Cardiac muscle cell (in vitro differentiated cells and primary cell): ENCODE results near the gene SPACDR. TPM values are rescaled to one million over a fixed set of nuclear protein-coding genes. Genes with fewer than 3 reads are reported as not detected.

Source experiments
- DNase-seq, 2 donors: peaks; one replicate each; pipeline versions ENCODE4 v3.0.0 to v3.0.0-alpha.2; 2010 to 2017; ENCODE audit warnings: low read depth in 1 of 2, low spot score in 1 of 2
- H3K27ac ChIP-seq: fragments of 200-600 bp; sonication (generic); 2 replicates; pipeline ENCODE4 v1.5.1; 2016
- H3K27me3 ChIP-seq: fragments of 200-600 bp; sonication (generic); 2 replicates; pipeline ENCODE4 v1.6.0; 2016; ENCODE audit warnings: control low read depth
- H3K36me3 ChIP-seq: fragments of 200-600 bp; sonication (generic); 2 replicates; pipeline ENCODE4 v1.5.1; 2016; ENCODE audit warnings: control low read depth
- H3K4me1 ChIP-seq: fragments of 200-600 bp; sonication (generic); 2 replicates; pipeline ENCODE4 v1.8.1; 2017; ENCODE audit warnings: low read depth, mild to moderate bottlenecking, mixed run types
- H3K4me3 ChIP-seq: fragments of 200-600 bp; sonication (generic); 2 replicates; pipeline ENCODE4 v1.5.1; 2016; ENCODE audit warnings: mild to moderate bottlenecking
- H3K9me3 ChIP-seq: fragments of 200-600 bp; sonication (generic); 2 replicates; pipeline ENCODE4 v1.5.1; 2017; ENCODE audit warnings: low read depth, mild to moderate bottlenecking, control low read depth
- polyA plus RNA-seq: library from polyadenylated mRNA; unstranded; fragments of >200 nt; fragmentation: Nextera tagmentation; extraction: Ambion mirVana; gene quantifications from 2 replicates; pipeline ENCODE4 v1.2.1, GENCODE V29; 2016
- total RNA-seq: library from RNA; depleted of rRNA; stranded (reverse); fragments of >200 nt; gene quantifications from 2 replicates; pipeline ENCODE4 v1.2.3, GENCODE V29; 2016
- TF ChIP-seq, protein P1 (sequence below): IDR thresholded peaks from 2 replicates; pipeline ENCODE4 v1.5.1; 2012; ENCODE audit warnings: low read depth, mild to moderate bottlenecking, low read length

The SPACDR gene
- total and polyA plus RNA-seq, 2 experiments from 2014 or later: 1.2 to 1.6 TPM

DNA sequence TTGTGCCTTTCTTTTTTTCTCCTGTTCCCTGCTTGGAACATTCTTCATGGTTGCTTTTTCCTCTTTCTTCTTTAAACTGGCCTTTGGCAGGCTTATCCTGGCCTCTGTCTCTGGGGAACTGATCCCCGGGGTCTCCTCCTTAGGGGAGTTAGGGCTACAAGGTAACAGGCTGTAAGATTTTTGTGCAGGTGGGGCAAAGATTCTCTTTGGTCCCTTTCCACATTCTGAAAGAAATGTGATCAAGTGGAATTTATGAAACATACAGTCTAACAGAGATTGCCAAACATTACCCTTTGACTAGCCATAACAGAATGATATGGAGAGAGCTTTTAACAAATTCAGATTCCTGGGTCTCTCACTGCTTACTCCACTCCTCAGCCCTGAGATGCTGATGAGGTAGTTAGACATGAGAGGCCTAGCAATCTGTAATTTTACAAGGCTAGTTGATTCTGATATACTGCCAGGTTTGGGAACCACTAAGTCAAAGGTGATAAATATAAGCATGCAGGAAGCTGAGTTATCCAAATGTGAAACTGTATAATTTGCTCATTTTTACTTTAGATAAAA lies 44.3 kb downstream of the SPACDR start:
- H3K27ac ChIP-seq: no peak overlapping the region
- no peak for DNase-seq
- TF ChIP-seq, protein P1, sequence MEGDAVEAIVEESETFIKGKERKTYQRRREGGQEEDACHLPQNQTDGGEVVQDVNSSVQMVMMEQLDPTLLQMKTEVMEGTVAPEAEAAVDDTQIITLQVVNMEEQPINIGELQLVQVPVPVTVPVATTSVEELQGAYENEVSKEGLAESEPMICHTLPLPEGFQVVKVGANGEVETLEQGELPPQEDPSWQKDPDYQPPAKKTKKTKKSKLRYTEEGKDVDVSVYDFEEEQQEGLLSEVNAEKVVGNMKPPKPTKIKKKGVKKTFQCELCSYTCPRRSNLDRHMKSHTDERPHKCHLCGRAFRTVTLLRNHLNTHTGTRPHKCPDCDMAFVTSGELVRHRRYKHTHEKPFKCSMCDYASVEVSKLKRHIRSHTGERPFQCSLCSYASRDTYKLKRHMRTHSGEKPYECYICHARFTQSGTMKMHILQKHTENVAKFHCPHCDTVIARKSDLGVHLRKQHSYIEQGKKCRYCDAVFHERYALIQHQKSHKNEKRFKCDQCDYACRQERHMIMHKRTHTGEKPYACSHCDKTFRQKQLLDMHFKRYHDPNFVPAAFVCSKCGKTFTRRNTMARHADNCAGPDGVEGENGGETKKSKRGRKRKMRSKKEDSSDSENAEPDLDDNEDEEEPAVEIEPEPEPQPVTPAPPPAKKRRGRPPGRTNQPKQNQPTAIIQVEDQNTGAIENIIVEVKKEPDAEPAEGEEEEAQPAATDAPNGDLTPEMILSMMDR: no peak
- H3K4me3 ChIP-seq: no peak overlapping the region
- no peaks in the 10 kb centered on the region for H3K27me3 ChIP-seq
- no peaks in the 10 kb centered on the region for H3K36me3 ChIP-seq
- H3K4me1 ChIP-seq: no peaks in the 10 kb centered on the region
- H3K9me3 ChIP-seq: no peaks in the 10 kb centered on the region

DNA sequence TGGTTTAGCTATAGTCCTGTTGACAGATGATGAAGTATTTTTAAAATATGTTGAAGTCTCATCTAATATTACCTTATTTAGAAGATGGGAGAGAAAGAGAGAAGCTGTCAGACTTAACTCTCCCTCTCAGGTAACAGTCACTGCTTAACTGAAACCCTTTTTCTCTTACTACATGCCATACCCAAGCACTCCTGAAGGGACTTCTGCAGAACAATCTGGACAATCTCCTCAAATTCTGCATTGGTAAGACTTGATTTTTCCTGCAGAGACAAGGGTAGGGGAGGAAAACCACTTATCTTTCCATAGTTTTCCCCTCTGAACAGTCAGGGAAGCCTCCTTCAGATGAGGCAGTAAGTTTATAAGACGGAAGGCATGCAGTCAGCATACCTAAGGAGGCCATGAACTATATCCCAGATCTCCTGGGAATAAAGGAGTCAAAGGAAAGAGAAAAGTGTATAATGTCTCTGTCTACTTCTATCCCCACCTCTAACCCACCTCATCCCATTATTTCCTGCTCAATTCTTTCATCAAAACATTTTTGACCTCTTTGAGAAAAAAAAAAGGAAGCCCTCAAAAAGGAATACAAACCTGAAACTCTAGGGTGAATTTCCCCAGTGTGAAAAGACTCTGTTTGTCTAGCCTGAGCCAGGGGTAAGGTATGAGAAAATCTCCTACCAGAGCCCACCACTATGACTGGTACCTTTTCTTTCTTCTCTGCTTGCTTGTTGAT lies 45.0 kb downstream of the SPACDR start:
- peak in 1 of 2 donors; percentile 13 for DNase-seq
- H3K4me1 ChIP-seq: no peaks in the 10 kb centered on the region
- H3K27ac ChIP-seq: no peak overlapping the region
- H3K27me3 ChIP-seq: no peaks in the 10 kb centered on the region
- no peak overlapping the region for H3K4me3 ChIP-seq
- no peaks in the 10 kb centered on the region for H3K36me3 ChIP-seq
- TF ChIP-seq, protein P1: no peak
- H3K9me3 ChIP-seq: no peaks in the 10 kb centered on the region

DNA sequence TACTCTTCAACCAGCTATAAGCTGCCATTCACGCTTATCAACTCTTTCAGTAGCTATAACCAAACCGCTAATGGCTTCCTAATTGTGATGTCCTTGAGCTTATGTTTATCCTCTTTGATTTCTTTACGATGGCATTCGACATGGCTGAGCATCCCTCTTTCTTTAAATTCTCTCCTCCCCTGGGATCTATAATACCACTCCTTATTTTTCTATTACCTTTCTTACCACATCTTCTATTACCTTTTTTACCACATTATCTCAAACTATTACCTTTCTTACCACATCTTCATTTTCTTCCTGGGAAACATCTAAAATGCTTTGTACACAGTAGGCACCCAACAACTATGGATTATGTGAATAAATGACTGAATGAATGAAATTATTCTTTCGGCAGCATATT lies 48.6 kb downstream of the SPACDR start:
- TF ChIP-seq, protein P1: no peak
- Histone ChIP-seq H3K36me3 (no peaks in the 10 kb centered on the region), H3K9me3 (no peaks in the 10 kb centered on the region), H3K27ac (no peak overlapping the region), H3K27me3 (peaks cover 5% of the 10 kb centered on the region), H3K4me3 (no peak overlapping the region), H3K4me1 (no peaks in the 10 kb centered on the region)
- no peak for DNase-seq

DNA sequence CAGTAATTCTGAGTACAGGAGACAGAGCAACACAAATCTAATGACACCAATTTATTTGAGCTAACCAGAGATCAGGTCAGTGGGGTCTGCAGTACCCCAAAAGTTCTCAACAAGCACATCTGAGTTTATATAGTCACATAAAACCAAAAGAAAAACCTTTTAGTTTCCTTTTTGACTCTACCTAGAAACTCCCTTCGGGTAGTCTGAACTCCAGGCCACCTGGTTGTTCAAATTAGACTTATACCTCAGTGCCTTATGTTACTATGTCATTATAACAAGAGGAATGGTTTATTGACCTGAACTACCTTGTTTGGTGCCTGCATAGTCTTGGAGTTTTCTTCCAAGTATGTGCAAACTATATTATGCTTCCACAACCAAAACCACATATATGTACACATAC lies 50.2 kb downstream of the SPACDR start:
- no peaks in the 10 kb centered on the region for H3K4me1 ChIP-seq
- no peak overlapping the region for H3K4me3 ChIP-seq
- DNase-seq: no peak
- peaks cover 8% of the 10 kb centered on the region for H3K27me3 ChIP-seq
- no peaks in the 10 kb centered on the region for H3K36me3 ChIP-seq
- H3K9me3 ChIP-seq: no peaks in the 10 kb centered on the region
- no peak overlapping the region for H3K27ac ChIP-seq
- TF ChIP-seq, protein P1: no peak

DNA sequence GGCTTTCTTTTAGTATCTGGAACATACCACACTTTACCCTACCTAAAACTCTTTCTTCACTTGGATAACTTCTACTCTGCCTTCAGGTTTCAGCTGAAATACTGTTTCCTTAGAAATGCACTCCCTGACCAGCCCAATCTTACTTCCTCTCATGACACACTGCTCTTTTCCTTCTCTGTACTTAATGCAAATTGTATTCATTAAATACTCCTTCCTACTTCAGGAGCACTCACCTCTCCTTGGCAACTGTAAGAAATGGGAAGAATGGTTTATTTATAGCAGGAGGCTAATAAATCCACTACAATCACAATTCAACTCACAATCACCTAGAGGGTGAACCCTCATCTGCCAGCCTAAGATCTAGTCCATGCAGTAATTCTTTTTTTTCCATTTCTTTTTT lies 50.7 kb downstream of the SPACDR start:
- no peak for DNase-seq
- Histone ChIP-seq H3K9me3 (no peaks in the 10 kb centered on the region), H3K4me3 (no peak overlapping the region), H3K4me1 (no peaks in the 10 kb centered on the region), H3K27me3 (peaks cover 8% of the 10 kb centered on the region), H3K36me3 (no peaks in the 10 kb centered on the region), H3K27ac (no peak overlapping the region)
- TF ChIP-seq, protein P1: no peak
